GM18508 (cell line): Measurements from ENCODE around the gene NLRP6.
A peak's percentile ranks its signal among the peaks of the same experiment; 100 is the strongest.
"Not testable (repeated sequence)": the region's sequence is repeated elsewhere in the genome, so short reads cannot be mapped to it uniquely, and the experiment has no call there.

Source experiments
- ATAC-seq: cut with Tn5 transposase; IDR thresholded peaks from one replicate; pipeline ENCODE4 v1.9.1; 2021; ENCODE audit warnings: moderate number of reproducible peaks; ENCODE audit not compliant: insufficient read depth, unreplicated experiment

Gene NLRP6

GRCh38 chr11:278001-278951, at the start of gene NLRP6:
Gene NLRP6 (plus strand): TSS chr11:278407. CDS start chr11:278570, 163 bp downstream.
- ATAC-seq: no peak

- no peak for ATAC-seq
Measured at GRCh38 chr11:230431-230830, 47.8 kb upstream of the NLRP6 start.

- no peak for ATAC-seq
Measured at GRCh38 chr11:232783-233565, 45.2 kb upstream of the NLRP6 start.

GRCh38 chr11:235180-235579, 43.0 kb upstream of the NLRP6 start:
- ATAC-seq: no peak

- no peak for ATAC-seq
Measured at GRCh38 chr11:235609-235996, 42.6 kb upstream of the NLRP6 start.

GRCh38 chr11:235997-236773, 42.0 kb upstream of the NLRP6 start, which contains the start of gene SIRT3:
Gene SIRT3 (minus strand): TSS chr11:236342. CDS start chr11:236328, 14 bp downstream.
- peak; percentile 34 for ATAC-seq

- ATAC-seq: peak; percentile 49
Measured at GRCh38 chr11:236774-237767, 41.1 kb upstream of the NLRP6 start, which contains the start of gene PSMD13. Gene PSMD13 (plus strand): TSS chr11:236976. CDS start chr11:237050, 74 bp downstream.

GRCh38 chr11:238346-238745, 39.9 kb upstream of the NLRP6 start:
- ATAC-seq: not testable (repeated sequence)

GRCh38 chr11:240315-240714, 37.9 kb upstream of the NLRP6 start:
- ATAC-seq: no peak

- ATAC-seq: no peak
Measured at GRCh38 chr11:241634-242033, 36.6 kb upstream of the NLRP6 start.

- ATAC-seq: no peak
Measured at GRCh38 chr11:244376-244775, 33.8 kb upstream of the NLRP6 start.

- no peak for ATAC-seq
Measured at GRCh38 chr11:249062-249461, 29.1 kb upstream of the NLRP6 start.

- ATAC-seq: no peak
Measured at GRCh38 chr11:250274-250673, 27.9 kb upstream of the NLRP6 start.

- ATAC-seq: no peak
Measured at GRCh38 chr11:250740-251299, 27.4 kb upstream of the NLRP6 start.

GRCh38 chr11:251550-251949, 26.7 kb upstream of the NLRP6 start:
- ATAC-seq: no peak

- ATAC-seq: no peak
Measured at GRCh38 chr11:252666-253065, 25.5 kb upstream of the NLRP6 start.

- ATAC-seq: no peak
Measured at GRCh38 chr11:253160-253885, 24.9 kb upstream of the NLRP6 start.

- ATAC-seq: no peak
Measured at GRCh38 chr11:253886-254270, 24.3 kb upstream of the NLRP6 start.
